ENCODE results near the gene WARS2.

- TF ChIP-seq POLR2A (IDR thresholded peaks at IDR 0.05; ENCODE audit: low read depth) (no peak), CTCF (IDR thresholded peaks at IDR 0.05) (no peak)
Observed at GRCh38 chr1:119112244-119112643, 28.2 kb downstream of the WARS2 start.
